H1 (cell line): ENCODE results near the gene TTC32. TPM values are rescaled to one million over a fixed set of nuclear protein-coding genes. Genes with fewer than 3 reads are reported as not detected.
"Not testable (repeated sequence)": the region's sequence is repeated elsewhere in the genome, so short reads cannot be mapped to it uniquely, and the experiment has no call there.

Experiments used
- CTCF ChIA-PET: fragments of 300-600 bp; sonication (Branson Sonifier 250); formaldehyde crosslinking; loops from one replicate; lab custom pipeline; 2021; ENCODE audit not compliant: partially characterized antibody; lab: Charles Lee
- POLR2A ChIA-PET: fragments of 300-600 bp; sonication (Branson Sonifier 250); formaldehyde crosslinking; loops from one replicate; lab custom pipeline; 2021; ENCODE audit warnings: inconsistent platforms; ENCODE audit not compliant: partially characterized antibody; lab: Charles Lee
- DNase-seq, 2 experiments: peaks; one replicate each; pipeline versions ENCODE4 v3.0.0 to v3.0.0-alpha.2; 2010 to 2022; ENCODE audit warnings: low spot score in 2 of 2, low read depth in 1 of 2, mixed read lengths in 1 of 2
- FAIRE-seq: peaks from 2 replicates; lab custom pipeline; 2011; peaks lifted over from hg19 to GRCh38; lab: Jason Lieb, UNC
- H2AFZ ChIP-seq: 2 replicates; pipeline ENCODE4 v1.8.1; 2012; ENCODE audit warnings: low read length, inconsistent platforms
- H2AK5ac ChIP-seq: 2 replicates; pipeline ENCODE4 v1.6.1; 2013; ENCODE audit warnings: low read depth, low read length
- H2BK120ac ChIP-seq: replicated peaks from 2 replicates; pipeline ENCODE3; 2013; ENCODE audit warnings: low read depth, low read length, inconsistent platforms
- H2BK12ac ChIP-seq: 2 replicates; pipeline ENCODE4 v1.6.1; 2013; ENCODE audit warnings: low read depth, low read length
- H2BK15ac ChIP-seq: 2 replicates; pipeline ENCODE4 v1.6.1; 2013; ENCODE audit warnings: low read length
- H2BK20ac ChIP-seq: 2 replicates; pipeline ENCODE4 v1.6.1; 2013; ENCODE audit warnings: low read length
- H2BK5ac ChIP-seq: 2 replicates; pipeline ENCODE4 v1.6.1; 2013; ENCODE audit warnings: low read depth, low read length
- H3K14ac ChIP-seq: 2 replicates; pipeline ENCODE4 v1.6.1; 2013; ENCODE audit warnings: inconsistent platforms; ENCODE audit not compliant: insufficient read length
- H3K18ac ChIP-seq: 2 replicates; pipeline ENCODE4 v1.6.1; 2013; ENCODE audit warnings: low read length; ENCODE audit errors: extremely low read depth
- H3K23ac ChIP-seq: 2 replicates; pipeline ENCODE4 v1.6.1; 2013; ENCODE audit warnings: inconsistent platforms; ENCODE audit not compliant: insufficient read length
- H3K23me2 ChIP-seq: 2 replicates; pipeline ENCODE4 v1.6.1; 2013; ENCODE audit warnings: low read depth, low read length
- H3K27ac ChIP-seq: 2 replicates; pipeline ENCODE4 v1.6.1; 2011; ENCODE audit warnings: low read depth, low read length, inconsistent platforms
- H3K27me3 ChIP-seq, 4 experiments: replicated peaks in 1 of 4; 1 replicate in 1 of 4; 2 replicates in 3 of 4; pipeline versions ENCODE4 v1.6.1 to v1.8.1; 2011 to 2013; ENCODE audit warnings: low read length in 3 of 4, mild to moderate bottlenecking in 3 of 4, inconsistent platforms in 2 of 4, mixed read lengths in 2 of 4, moderate library complexity in 1 of 4; ENCODE audit not compliant: control insufficient read depth in 3 of 4, insufficient read depth in 3 of 4; ENCODE audit errors: extremely low read depth in 1 of 4
- H3K36me3 ChIP-seq, 4 experiments: 2 replicates each; pipeline versions ENCODE4 v1.6.1 to v1.8.1; 2011 to 2013; ENCODE audit warnings: mild to moderate bottlenecking in 4 of 4, low read length in 3 of 4, moderate library complexity in 2 of 4, control low read depth in 1 of 4, inconsistent platforms in 1 of 4; ENCODE audit not compliant: insufficient read depth in 4 of 4, control insufficient read depth in 2 of 4
- H3K4ac ChIP-seq: replicated peaks from 2 replicates; pipeline ENCODE3; 2013; ENCODE audit warnings: low read length, low read depth, mixed read lengths, inconsistent platforms; ENCODE audit not compliant: insufficient read length
- H3K4me1 ChIP-seq, 4 experiments: replicated peaks in 1 of 4; 1 replicate in 1 of 4; 2 replicates in 3 of 4; pipeline versions ENCODE4 v1.6.1 to v1.8.1; 2011 to 2013; ENCODE audit warnings: low read length in 3 of 4, inconsistent platforms in 2 of 4, mixed read lengths in 1 of 4; ENCODE audit not compliant: insufficient read depth in 4 of 4, control insufficient read depth in 3 of 4
- H3K4me2 ChIP-seq, 2 experiments: 2 replicates each; pipeline versions ENCODE4 v1.6.1 to v1.8.1; 2011 to 2013; ENCODE audit warnings: low read depth in 2 of 2, low read length in 2 of 2, control low read depth in 1 of 2, inconsistent platforms in 1 of 2, mild to moderate bottlenecking in 1 of 2; ENCODE audit not compliant: insufficient read depth in 1 of 2
- H3K4me3 ChIP-seq, 4 experiments: fragments of 200-600, 300-600 bp in 1 of 4; sonication (generic), shearing (Covaris generic), sonication (Bioruptor Twin) in 1 of 4; 2 replicates each; pipeline versions ENCODE4 v1.5.1 to v1.8.1; 2011 to 2016; ENCODE audit warnings: low read length in 4 of 4, low read depth in 3 of 4, control low read depth in 2 of 4, inconsistent platforms in 2 of 4, mild to moderate bottlenecking in 2 of 4, mixed read lengths in 1 of 4, moderate library complexity in 1 of 4; ENCODE audit not compliant: insufficient read depth in 2 of 4; ENCODE audit errors: extremely low read depth in 1 of 4
- H3K56ac ChIP-seq: replicated peaks from 2 replicates; pipeline ENCODE3; 2013; ENCODE audit warnings: low read depth, mild to moderate bottlenecking, mixed read lengths, low read length, inconsistent platforms; ENCODE audit not compliant: insufficient read length
- H3K79me1 ChIP-seq: 2 replicates; pipeline ENCODE4 v1.6.1; 2013; ENCODE audit warnings: low read depth, low read length, control low read depth
- H3K79me2 ChIP-seq, 2 experiments: 2 replicates each; pipeline versions ENCODE4 v1.6.1 to v1.8.1; 2012 to 2013; ENCODE audit warnings: low read length in 2 of 2, mild to moderate bottlenecking in 2 of 2, inconsistent platforms in 1 of 2; ENCODE audit not compliant: insufficient read depth in 2 of 2, control insufficient read depth in 1 of 2
- H3K9ac ChIP-seq, 4 experiments: replicated peaks in 1 of 4; 1 replicate in 1 of 4; 2 replicates in 3 of 4; pipeline versions ENCODE4 v1.6.1 to v1.8.1; 2011 to 2013; ENCODE audit warnings: low read depth in 3 of 4, low read length in 3 of 4, control low read depth in 2 of 4, mild to moderate bottlenecking in 2 of 4, moderate library complexity in 2 of 4, inconsistent platforms in 1 of 4; ENCODE audit errors: extremely low read depth in 1 of 4
- H3K9me3 ChIP-seq, 2 experiments: 2 replicates each; pipeline versions ENCODE4 v1.6.1 to v1.8.1; 2012 to 2013; ENCODE audit warnings: mild to moderate bottlenecking in 2 of 2, moderate library complexity in 2 of 2, control low read depth in 1 of 2, inconsistent platforms in 1 of 2, low read depth in 1 of 2, low read length in 1 of 2, mixed read lengths in 1 of 2; ENCODE audit not compliant: insufficient read depth in 2 of 2
- H4K20me1 ChIP-seq, 2 experiments: replicated peaks in 1 of 2; 2 replicates each; pipeline versions ENCODE3 to v1.8.1; 2011 to 2013; ENCODE audit warnings: inconsistent platforms in 2 of 2, low read length in 2 of 2, mild to moderate bottlenecking in 1 of 2; ENCODE audit not compliant: insufficient read depth in 2 of 2, control insufficient read depth in 1 of 2
- H4K5ac ChIP-seq: 2 replicates; pipeline ENCODE4 v1.6.1; 2013; ENCODE audit warnings: low read length, low read depth, mixed read lengths, inconsistent platforms; ENCODE audit not compliant: insufficient read length
- H4K8ac ChIP-seq: 2 replicates; pipeline ENCODE4 v1.8.0; 2013; ENCODE audit warnings: mild to moderate bottlenecking, moderate library complexity, low read length, inconsistent platforms; ENCODE audit not compliant: insufficient read depth; ENCODE audit errors: extremely low read depth
- H4K91ac ChIP-seq: replicated peaks from 2 replicates; pipeline ENCODE3; 2013; ENCODE audit warnings: low read length, mixed read lengths, inconsistent platforms; ENCODE audit not compliant: insufficient read length
- polyA plus RNA-seq, 7 experiments: library from polyadenylated mRNA; depleted of rRNA in 3 of 7; stranded (reverse) in 5 of 7; unstranded in 2 of 7; fragments of >200 nt in 5 of 7; fragments of 200-250 nt in 2 of 7; gene quantifications; 1 replicate in 5 of 7; 2 replicates in 1 of 7; 4 replicates in 1 of 7; pipeline versions ENCODE4 v1.2.1 to v1.2.3, GENCODE V29; 2011 to 2013; ENCODE audit warnings: missing spikeins in 2 of 7, mixed read lengths in 2 of 7
- total RNA-seq: library from RNA; stranded (reverse); fragmentation: NEBNext Ultra II Directional; extraction: Animal tissue kit (Norgen Biotek cat#: 25700); gene quantifications from 2 replicates; pipeline ENCODE4 v1.2.1, GENCODE V29; 2021

Gene TTC32
- total and polyA plus RNA-seq, 2 of the 8 experiments (the other 6 are each of a cell fraction or from before 2014, with no cell fraction given) = 6.8 to 8.7 TPM

DNA sequence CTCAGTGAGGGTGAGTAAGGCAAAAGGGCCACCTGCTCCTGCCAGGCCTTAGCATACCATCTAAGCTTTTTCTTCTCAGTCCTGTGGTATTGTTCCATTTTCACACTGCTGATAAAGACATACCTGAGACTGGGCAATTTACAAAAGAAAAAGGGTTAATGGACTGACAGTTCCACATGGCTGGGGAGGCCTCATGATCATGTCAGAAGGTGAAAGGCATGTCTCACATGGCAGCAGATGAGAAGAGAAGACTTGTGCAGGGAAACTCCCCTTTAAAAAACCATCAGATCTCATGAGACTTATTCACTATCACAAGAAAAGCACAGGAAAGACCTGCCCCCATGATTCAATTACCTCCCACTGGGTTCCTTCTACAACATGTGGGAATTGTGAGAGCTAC lies 21.6 kb downstream of the TTC32 start:
- H2AK5ac ChIP-seq, H4K8ac ChIP-seq, CTCF ChIA-PET, H4K20me1 ChIP-seq, H2BK5ac ChIP-seq, H2BK120ac ChIP-seq, H3K4me3 ChIP-seq, H2AFZ ChIP-seq, H3K79me1 ChIP-seq, H3K4me1 ChIP-seq, H3K27ac ChIP-seq, H3K4me2 ChIP-seq, H3K14ac ChIP-seq, H3K9me3 ChIP-seq, H4K91ac ChIP-seq, H3K79me2 ChIP-seq, H3K36me3 ChIP-seq, H2BK20ac ChIP-seq, H2BK12ac ChIP-seq, H3K9ac ChIP-seq, H3K23ac ChIP-seq, FAIRE-seq, H3K56ac ChIP-seq, H3K18ac ChIP-seq, H2BK15ac ChIP-seq, DNase-seq, H4K5ac ChIP-seq, H3K4ac ChIP-seq, POLR2A ChIA-PET, H3K23me2 ChIP-seq, H3K27me3 ChIP-seq: not testable (repeated sequence)
